ENCODE results near the gene GSTM1.

GRCh38 chr1:109697066-109697465 is 9.4 kb downstream of the GSTM1 start:
- TF ChIP-seq CTCF (IDR thresholded peaks at IDR 0.05) (no peak), EZH2 (IDR thresholded peaks at IDR 0.05) (no peak)

All from neural progenitor cell (in vitro differentiated cells).